Testis (tissue), 5 donors: ENCODE results near the gene DCLRE1A. TPM values are rescaled to one million over a fixed set of nuclear protein-coding genes. Genes with fewer than 3 reads are reported as not detected.

Experiments
- DNase-seq: peaks from one replicate; pipeline ENCODE4 v3.0.0-alpha.2; 2019
- H3K27ac ChIP-seq, 2 donors: fragments of 200-600 bp; sonication (generic); one replicate each; pipeline ENCODE4 v1.5.1; 2019
- H3K27me3 ChIP-seq: fragments of 200-600 bp; sonication (generic); one replicate; pipeline ENCODE4 v1.5.1; 2019
- H3K36me3 ChIP-seq: fragments of 200-600 bp; sonication (generic); one replicate; pipeline ENCODE4 v1.5.1; 2017; ENCODE audit warnings: low read depth; ENCODE audit errors: missing control alignments
- H3K4me1 ChIP-seq: fragments of 200-600 bp; sonication (generic); one replicate; pipeline ENCODE4 v1.5.1; 2019
- H3K4me3 ChIP-seq, 2 donors: fragments of 200-600 bp; sonication (generic); one replicate each; pipeline ENCODE4 v1.5.1; 2017 to 2019
- H3K9me3 ChIP-seq: fragments of 200-600 bp; sonication (generic); one replicate; pipeline ENCODE4 v1.5.1; 2017
- CTCF ChIP-seq, 3 experiments: fragments of 450-650 bp in 2 of 3; fragments of 200-600 bp in 1 of 3; sonication (generic) in 1 of 3; IDR thresholded peaks; one replicate each; pipeline ENCODE4 v1.5.1; 2016 to 2019; ENCODE audit warnings: antibody characterized with exemption in 3 of 3, mild to moderate bottlenecking in 2 of 3, moderate library complexity in 1 of 3
- POLR2A ChIP-seq: fragments of 450-650 bp; IDR thresholded peaks from one replicate; pipeline ENCODE4 v1.6.1; 2017; ENCODE audit warnings: antibody characterized with exemption, mild to moderate bottlenecking, moderate library complexity
- WGBS, 2 donors: methylation state at CpG; one replicate each; pipeline ENCODE4 v1.1.5; 2018; 5-methylcytosine and 5-hydroxymethylcytosine counted together
- intact Hi-C: fragments of 100-400 bp; cut with DNase I; formaldehyde crosslinking; loops from one replicate; pipeline ENCODE4 v1.15.1; 2023; ENCODE audit warnings: low total_unique reads
- long read RNA-seq, 2 donors: transcript quantifications; one replicate each; lab custom pipeline, GENCODE V29; 2026
- polyA plus RNA-seq: library from polyadenylated mRNA; stranded (reverse); fragments of 350-450 nt; fragmentation: Illumina TruSeq; extraction: RNeasy Lipid Tissue Mini Kit (QIAGEN cat#74804); gene quantifications from one replicate; pipeline ENCODE4 v1.2.3, GENCODE V29; 2014; ENCODE audit warnings: low read depth, low replicate concordance; ENCODE audit not compliant: insufficient read depth
- total RNA-seq, 2 donors: library from RNA; depleted of rRNA; stranded (reverse); fragments of >200 nt; gene quantifications; one replicate each; pipeline ENCODE4 v1.2.3, GENCODE V29; 2016

DCLRE1A gene
- total RNA-seq (1 to 10 TPM; 8.9 to 9.5 TPM), polyA plus RNA-seq (7.2 TPM)
- long read RNA-seq, donor 1, partial matches to known transcripts: 15 of 15 reads
- long read RNA-seq, donor 1, other reads (novel, unspliced or antisense): 0 of 15 reads
- long read RNA-seq, donor 2, full-length matches to known transcripts: 2 of 2 reads
- long read RNA-seq, donor 2, partial matches to known transcripts: 0 of 2 reads
- long read RNA-seq, donor 2, other reads (novel, unspliced or antisense): 0 of 2 reads

- intact Hi-C loops: no loop called here
- Histone ChIP-seq H3K27ac (peak within 1 kb of the TSS; percentile 93 to 95), H3K4me3 (peak within 1 kb of the TSS; percentile 88 to 99), H3K4me1 (peaks cover 16% of the 10 kb centered on the region), H3K36me3 (no peaks in the 10 kb centered on the region), H3K9me3 (no peaks in the 10 kb centered on the region), H3K27me3 (no peaks in the 10 kb centered on the region)
- WGBS, 2 donors: 0% methylated on average over 29 to 39 of the region's 39 CpGs
- TF ChIP-seq CTCF (IDR thresholded peaks at IDR 0.05): no peak
- no peak for TF ChIP-seq POLR2A
- DNase-seq: peak; percentile 92
These were observed at the start of gene DCLRE1A, which contains the start of gene NHLRC2 for GRCh38 chr10:113854013-113854760. Gene DCLRE1A (minus strand): TSS chr10:113854082. CDS start chr10:113853182, 900 bp downstream. Gene NHLRC2 (plus strand): TSS chr10:113854661. CDS start chr10:113854873, 212 bp downstream.

GRCh38 chr10:113899952-113900598 lies 46.2 kb upstream of the DCLRE1A start:
- intact Hi-C loops: no loop called here
- Histone ChIP-seq H3K4me1 (peaks cover 5% of the 10 kb centered on the region), H3K9me3 (no peaks in the 10 kb centered on the region), H3K27me3 (no peaks in the 10 kb centered on the region), H3K4me3 (no peak overlapping the region), H3K36me3 (no peaks in the 10 kb centered on the region), H3K27ac (no peak overlapping the region)
- DNase-seq: no peak
- TF ChIP-seq CTCF (IDR thresholded peaks at IDR 0.05): no peak
- TF ChIP-seq POLR2A: no peak
- WGBS, 2 donors: 80 to 95% methylated on average over 2 of the region's 2 CpGs

GRCh38 chr10:113897693-113898618 lies 44.1 kb upstream of the DCLRE1A start:
- DNase-seq: no peak
- no peaks in the 10 kb centered on the region for H3K9me3 ChIP-seq
- H3K4me1 ChIP-seq: peaks cover 5% of the 10 kb centered on the region
- H3K4me3 ChIP-seq: no peak overlapping the region
- intact Hi-C loops: no loop called here
- TF ChIP-seq POLR2A (no peak), CTCF (IDR thresholded peaks at IDR 0.05) (no peak)
- 88 to 91% methylated on average over 6 of the region's 6 CpGs for WGBS, 2 donors
- no peaks in the 10 kb centered on the region for H3K27me3 ChIP-seq
- no peaks in the 10 kb centered on the region for H3K36me3 ChIP-seq
- no peak overlapping the region for H3K27ac ChIP-seq

GRCh38 chr10:113895018-113895417 lies 41.1 kb upstream of the DCLRE1A start:
- Histone ChIP-seq H3K9me3 (no peaks in the 10 kb centered on the region), H3K4me3 (no peak overlapping the region), H3K36me3 (no peaks in the 10 kb centered on the region), H3K4me1 (peaks cover 2% of the 10 kb centered on the region), H3K27me3 (no peaks in the 10 kb centered on the region), H3K27ac (no peak overlapping the region)
- DNase-seq: no peak
- no peak for TF ChIP-seq POLR2A
- TF ChIP-seq CTCF (IDR thresholded peaks at IDR 0.05): no peak
- intact Hi-C loops: no loop called here
